Measurements from ENCODE around the gene SYPL1.

Gene SYPL1

GRCh38 chr7:106092204-106092603 lies 19.9 kb downstream of the SYPL1 start:
- no peak for DNase-seq (ENCODE audit: low read depth)

DNA sequence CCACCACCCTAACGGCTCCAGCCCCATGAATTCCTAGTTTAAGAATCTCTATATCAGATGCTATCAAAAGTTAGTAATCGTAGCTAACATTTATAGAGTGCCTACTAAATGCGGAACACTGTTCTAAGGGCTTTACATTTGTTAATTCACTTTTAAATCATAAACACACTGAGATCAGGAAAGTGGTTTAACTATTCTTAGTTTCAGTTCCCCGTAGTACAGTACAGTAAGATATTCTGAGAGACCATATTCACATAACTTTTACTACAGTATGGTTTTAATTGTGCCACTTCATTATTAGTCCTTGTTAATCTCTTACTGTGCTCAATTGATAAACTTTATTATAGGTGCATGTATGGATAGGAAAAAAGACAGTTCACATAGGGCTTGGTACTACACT lies 22.5 kb downstream of the SYPL1 start:
- DNase-seq (ENCODE audit: low read depth): no peak

- no peak for DNase-seq (ENCODE audit: low read depth)
Observed at GRCh38 chr7:106088014-106088413, 24.1 kb downstream of the SYPL1 start.

DNA sequence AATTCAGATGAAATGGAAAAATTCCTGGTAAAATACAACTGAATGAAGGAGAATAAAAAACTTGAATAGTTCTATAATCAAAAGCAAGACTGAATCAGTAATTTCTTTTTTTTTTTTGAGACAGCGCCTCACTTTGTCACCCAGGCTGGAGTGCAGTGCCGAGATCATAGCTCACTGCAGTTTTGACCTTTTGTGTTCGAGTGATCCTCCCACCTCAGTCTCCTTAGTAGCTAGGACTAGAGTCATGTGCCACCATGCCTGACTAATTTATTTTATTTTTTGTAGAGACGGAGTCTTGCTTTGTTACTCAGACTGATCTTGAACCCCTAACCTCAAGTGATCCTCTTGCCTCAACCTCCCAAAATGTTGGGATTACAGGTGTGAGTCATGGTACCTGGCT lies 26.1 kb downstream of the SYPL1 start:
- no peak for DNase-seq (ENCODE audit: low read depth)

DNA sequence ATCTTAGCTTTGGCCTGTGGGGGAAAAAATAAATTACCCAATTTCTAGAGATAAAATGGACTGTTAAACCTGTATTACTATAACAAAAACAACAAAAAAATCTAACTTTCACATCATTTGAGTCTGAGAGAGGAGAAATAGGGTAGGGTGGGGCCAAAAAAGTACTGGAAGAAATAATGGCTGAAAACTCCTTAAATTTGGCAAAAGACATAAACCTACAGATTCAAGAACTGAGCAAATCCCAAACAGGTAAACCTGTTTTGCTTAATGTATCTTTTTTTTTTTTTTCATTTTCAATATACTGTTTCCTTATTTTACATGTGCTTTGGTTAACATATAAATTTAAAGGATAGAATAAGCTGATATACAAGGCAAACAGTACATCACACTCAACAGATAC lies 27.1 kb downstream of the SYPL1 start:
- no peak for DNase-seq (ENCODE audit: low read depth)

GRCh38 chr7:106083717-106084116 lies 28.4 kb downstream of the SYPL1 start:
- no peak for DNase-seq (ENCODE audit: low read depth)

DNA sequence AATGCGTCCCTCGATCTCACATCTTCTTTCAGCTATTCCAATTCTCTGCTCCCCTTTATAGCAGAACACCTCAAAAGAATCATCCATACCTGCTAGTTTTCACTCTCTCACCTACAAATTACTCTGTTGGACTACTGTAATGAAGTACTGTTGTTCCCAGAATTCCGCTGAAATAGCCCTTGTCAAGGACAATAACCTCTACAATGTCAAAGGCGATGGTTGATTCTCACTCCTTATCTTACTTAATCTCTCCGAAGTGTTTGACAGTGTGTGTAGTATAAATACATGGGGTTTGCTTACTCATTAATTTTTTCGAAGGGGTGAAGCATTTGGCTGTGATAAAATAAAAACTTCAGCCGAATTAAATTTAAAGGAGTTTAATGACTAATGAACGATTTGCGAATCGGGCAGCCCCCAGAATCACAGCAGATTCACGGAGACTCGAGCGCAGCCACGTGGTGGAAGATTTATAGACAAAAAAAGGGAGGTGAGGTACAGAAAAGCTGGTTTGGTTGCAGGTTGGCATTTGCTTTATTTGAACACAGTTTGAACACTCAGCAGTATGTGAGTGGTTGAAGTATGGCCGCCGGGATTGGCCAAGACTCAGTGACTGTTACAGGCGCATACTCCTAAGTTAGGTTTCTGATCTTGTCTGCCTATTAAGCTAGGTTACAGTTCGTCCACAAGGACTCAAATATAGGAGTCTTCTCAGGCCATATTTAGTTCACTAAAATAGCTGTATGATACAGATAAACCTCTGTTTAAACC lies 29.8 kb downstream of the SYPL1 start:
- DNase-seq (ENCODE audit: low read depth): no peak

DNA sequence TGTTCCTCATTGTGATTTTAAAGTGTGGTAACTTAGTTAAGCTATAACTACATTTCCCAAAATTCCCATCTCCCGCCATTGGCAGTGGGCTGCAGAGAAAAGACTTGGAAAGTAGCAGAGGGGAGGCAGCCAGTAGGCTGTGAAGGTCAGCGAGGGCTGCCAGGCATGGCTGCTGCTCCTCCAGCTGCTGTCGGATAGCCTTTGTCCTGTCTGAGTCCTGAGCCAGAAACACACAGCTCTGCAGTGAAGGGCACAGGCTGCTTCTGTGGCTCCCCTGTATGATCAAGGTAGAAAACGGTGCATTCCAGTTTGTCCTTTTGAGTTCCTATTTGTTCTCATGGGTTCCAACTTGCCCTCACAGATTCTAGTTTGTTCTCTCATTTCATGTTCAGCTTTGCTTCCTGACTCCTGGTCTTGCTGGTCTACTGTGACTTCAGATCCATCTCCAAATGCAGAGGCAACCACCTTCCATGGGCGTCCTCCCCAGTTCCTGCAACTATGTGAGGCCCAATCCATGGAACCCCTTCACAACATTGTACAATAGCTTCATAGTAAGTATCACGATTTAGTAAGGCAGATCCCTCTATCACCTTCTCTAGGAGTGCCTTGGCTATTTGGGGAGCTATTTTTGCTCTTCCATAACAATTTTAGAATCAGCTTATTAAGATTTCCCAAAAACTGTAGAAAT lies 31.7 kb downstream of the SYPL1 start:
- DNase-seq (ENCODE audit: low read depth): no peak

DNA sequence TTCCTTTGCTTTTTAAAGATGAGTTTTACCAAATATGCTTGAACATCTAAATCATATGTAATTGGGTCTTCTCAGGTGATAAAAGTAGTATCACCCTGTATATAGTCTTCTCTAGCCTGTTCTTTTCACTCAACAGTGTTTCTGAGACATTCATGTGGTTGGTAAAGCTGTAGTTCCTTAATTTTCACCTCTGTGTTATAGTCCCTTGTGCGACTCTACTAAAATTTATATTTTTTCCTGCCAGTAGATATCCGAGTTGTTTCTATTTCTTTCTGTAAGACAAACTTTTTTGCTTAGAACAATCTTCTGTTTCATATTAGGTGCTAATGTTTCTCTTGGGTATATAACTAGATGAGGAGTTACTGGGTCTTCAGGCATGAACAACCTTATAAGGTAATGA lies 35.6 kb downstream of the SYPL1 start:
- no peak for DNase-seq (ENCODE audit: low read depth)

- no peak for DNase-seq (ENCODE audit: low read depth)
Observed at GRCh38 chr7:106075937-106076336, 36.2 kb downstream of the SYPL1 start.

DNA sequence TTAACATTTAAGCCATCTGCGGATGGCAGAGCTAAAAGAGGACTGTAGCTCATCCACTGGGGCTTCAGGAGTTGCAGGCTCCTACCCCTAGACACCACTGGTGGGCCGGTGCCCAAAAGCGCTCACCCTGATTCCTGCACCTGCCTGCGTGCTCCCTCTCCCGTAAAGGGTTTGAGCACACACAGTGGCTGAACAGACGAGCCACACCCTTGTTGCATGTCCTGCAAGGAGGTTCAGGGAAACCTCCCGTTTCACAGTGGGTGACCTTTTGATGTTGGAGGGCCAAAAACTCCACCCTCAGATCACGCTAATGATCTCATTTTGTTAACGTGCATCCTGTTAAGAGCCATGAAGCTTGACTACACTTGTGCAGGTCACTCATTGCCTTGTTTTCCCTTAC lies 37.9 kb downstream of the SYPL1 start:
- no peak for DNase-seq (ENCODE audit: low read depth)

- DNase-seq (ENCODE audit: low read depth): no peak
Observed at GRCh38 chr7:106073701-106074100, 38.4 kb downstream of the SYPL1 start.

GRCh38 chr7:106072715-106073091 lies 39.4 kb downstream of the SYPL1 start:
- no peak for DNase-seq (ENCODE audit: low read depth)

DNA sequence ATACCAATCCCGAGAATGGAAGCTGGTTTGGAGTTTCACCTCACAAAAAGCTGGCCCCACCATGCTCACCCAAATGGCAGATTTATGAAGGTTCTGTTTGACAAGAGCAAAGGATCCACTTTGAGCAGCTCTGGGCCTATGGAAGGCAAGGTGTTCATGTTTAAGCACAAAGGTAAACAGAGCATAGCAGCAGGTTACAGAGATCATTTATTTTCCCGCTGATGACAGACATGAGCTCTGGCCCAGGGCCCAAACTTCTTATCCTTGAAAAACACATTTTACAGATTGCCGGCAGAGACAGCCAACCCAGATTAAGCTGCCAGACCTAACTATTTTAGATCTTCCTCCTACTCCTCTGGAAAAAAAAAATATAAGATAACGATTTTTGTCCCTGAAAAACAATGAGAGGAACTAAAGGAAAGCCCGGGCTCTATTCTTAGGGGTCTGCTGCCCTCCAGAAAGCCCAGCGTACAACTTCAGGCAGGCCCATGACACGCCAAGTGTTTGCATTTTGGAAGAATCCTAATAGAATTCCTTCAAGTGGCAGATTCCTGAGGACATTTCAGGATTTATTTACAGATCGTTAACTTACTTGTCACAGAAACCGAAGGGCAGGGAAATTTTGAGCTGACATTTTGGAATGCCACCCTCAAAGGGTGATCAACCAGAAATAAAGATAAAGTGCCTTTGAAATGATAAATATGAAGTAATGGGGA lies 40.0 kb downstream of the SYPL1 start:
- DNase-seq (ENCODE audit: low read depth): no peak

- DNase-seq (ENCODE audit: low read depth): no peak
Observed at GRCh38 chr7:106071356-106071998, 40.6 kb downstream of the SYPL1 start.

DNA sequence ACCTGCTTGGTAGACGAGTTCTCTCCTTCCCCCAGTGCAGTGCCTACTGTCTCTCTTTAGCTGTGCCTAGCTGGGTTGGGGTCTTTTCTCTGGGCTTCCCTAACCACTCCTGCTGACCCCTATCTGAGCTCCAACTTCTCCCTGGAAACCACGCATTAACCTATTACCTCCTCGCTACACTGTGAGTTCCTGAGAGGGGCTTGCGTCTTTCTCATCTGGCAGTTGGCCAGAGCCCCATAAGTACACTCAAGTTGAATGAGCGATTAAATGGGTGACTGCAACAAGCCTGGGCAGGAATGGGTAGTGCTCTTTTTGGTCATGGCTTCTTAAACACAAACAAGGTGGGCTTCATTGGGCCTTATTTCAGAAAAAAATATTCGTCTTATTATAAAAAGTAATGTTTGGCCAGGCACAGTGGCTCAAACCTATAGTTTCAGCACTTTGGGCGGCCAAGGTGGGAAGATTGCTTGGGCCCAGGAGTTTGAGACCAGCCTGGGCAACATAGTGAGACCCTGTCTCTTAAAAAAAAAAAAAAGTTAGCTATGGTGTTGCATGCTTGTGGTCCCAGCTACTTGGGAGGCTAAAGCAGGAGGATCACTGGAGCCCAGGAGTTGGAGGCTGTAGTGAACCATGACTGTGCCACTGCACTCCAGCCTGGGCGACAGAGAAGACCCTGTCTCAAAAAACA lies 41.4 kb downstream of the SYPL1 start:
- DNase-seq (ENCODE audit: low read depth): no peak

DNA sequence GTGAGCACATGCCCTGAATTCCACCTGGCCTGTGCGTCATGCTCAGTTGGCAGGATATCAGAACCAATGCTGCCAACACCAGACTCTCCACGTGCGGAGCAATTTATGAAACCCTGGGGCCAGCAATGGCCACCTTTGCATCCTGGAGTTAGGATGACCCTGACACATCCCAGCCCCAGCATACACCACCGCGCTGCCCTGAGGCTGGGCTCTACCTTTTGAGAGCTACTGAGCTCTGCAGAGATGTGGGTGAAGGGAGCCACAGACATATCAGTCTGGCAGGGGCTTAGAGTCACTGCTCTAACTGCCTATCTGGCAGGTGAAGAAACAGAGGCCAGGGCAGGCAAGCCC lies 41.9 kb downstream of the SYPL1 start:
- no peak for DNase-seq (ENCODE audit: low read depth)

DNA sequence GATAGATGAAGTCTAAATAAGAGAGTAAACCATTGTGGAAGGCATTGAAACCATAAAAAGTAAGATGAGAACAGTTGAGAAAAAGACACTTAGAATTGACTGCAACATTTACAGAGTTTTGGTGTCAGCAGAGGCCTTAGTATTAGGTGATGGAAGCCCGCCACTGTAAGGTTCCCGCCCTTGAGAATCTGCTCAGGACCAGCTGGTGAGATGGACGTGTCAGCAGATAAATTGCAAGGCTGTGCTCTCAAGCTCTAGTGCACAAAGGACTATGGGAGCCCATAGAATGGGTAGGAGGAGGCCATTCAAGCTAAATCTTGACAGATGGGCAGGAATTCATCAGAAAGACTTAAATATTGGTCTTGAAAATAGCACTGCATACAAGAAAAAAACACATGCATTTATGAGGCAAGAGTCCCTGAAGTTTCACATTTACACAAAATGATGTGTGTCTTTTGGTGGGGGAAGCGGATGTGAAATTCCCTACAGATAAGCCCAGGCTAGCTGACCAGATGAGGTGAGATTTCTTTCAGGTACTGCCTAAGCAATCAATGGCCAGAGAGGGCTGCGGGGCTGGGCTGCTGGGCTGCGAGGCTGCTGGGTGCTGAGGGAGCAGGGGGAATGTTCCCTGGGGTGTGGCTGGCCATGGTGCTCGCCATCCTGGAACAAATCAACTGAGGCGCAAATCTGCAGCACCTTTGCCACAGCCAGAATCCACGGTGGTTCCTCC lies 42.5 kb downstream of the SYPL1 start:
- no peak for DNase-seq (ENCODE audit: low read depth)

GRCh38 chr7:106068986-106069385 lies 43.1 kb downstream of the SYPL1 start:
- no peak for DNase-seq (ENCODE audit: low read depth)

GRCh38 chr7:106068538-106068961 lies 43.6 kb downstream of the SYPL1 start:
- no peak for DNase-seq (ENCODE audit: low read depth)

GRCh38 chr7:106067678-106068077 lies 44.4 kb downstream of the SYPL1 start:
- DNase-seq (ENCODE audit: low read depth): no peak
